SIG-M5 (cell line): ENCODE measurements around the gene AP2M1.

Experiments
- DNase-seq: peaks from one replicate; lab custom pipeline; 2025; lab: John Stamatoyannopoulos, UW

AP2M1 gene

GRCh38 chr3:184180165-184180564 lies 5.5 kb downstream of the AP2M1 start:
- DNase-seq, result no peak

- no peak for DNase-seq
These were observed 6.9 kb downstream of the AP2M1 start for GRCh38 chr3:184181596-184181995.

- DNase-seq, result no peak
These were observed 9.0 kb downstream of the AP2M1 start for GRCh38 chr3:184183679-184184078.

- no peak for DNase-seq
These were observed 10.0 kb downstream of the AP2M1 start for GRCh38 chr3:184184546-184185230.

GRCh38 chr3:184185461-184186183 lies 11.0 kb downstream of the AP2M1 start:
- peak; percentile 92 for DNase-seq

- no peak for DNase-seq
These were observed 11.7 kb downstream of the AP2M1 start, which contains the start of gene ABCF3 for GRCh38 chr3:184186184-184186901. Gene ABCF3 (plus strand): TSS chr3:184186199. CDS start chr3:184186208, 9 bp downstream.

GRCh38 chr3:184186902-184187207 lies 12.2 kb downstream of the AP2M1 start:
- DNase-seq, result no peak

GRCh38 chr3:184188080-184188479 lies 13.4 kb downstream of the AP2M1 start:
- DNase-seq, result no peak

- DNase-seq, result no peak
These were observed 14.8 kb downstream of the AP2M1 start for GRCh38 chr3:184189421-184189820.

- DNase-seq, result no peak
These were observed 18.2 kb downstream of the AP2M1 start for GRCh38 chr3:184192889-184193288.

- no peak for DNase-seq
These were observed 19.4 kb downstream of the AP2M1 start for GRCh38 chr3:184193991-184194539.

GRCh38 chr3:184196536-184196935 lies 21.9 kb downstream of the AP2M1 start:
- DNase-seq, result no peak

- no peak for DNase-seq
These were observed 23.9 kb downstream of the AP2M1 start for GRCh38 chr3:184198509-184198908.

GRCh38 chr3:184200825-184201224 lies 26.2 kb downstream of the AP2M1 start:
- DNase-seq, result no peak

- DNase-seq, result no peak
These were observed 28.9 kb downstream of the AP2M1 start for GRCh38 chr3:184203526-184203925.

GRCh38 chr3:184209146-184209923 lies 34.7 kb downstream of the AP2M1 start:
- no peak for DNase-seq

GRCh38 chr3:184211297-184211696 lies 36.6 kb downstream of the AP2M1 start:
- DNase-seq, result no peak

- no peak for DNase-seq
These were observed 37.1 kb downstream of the AP2M1 start for GRCh38 chr3:184211718-184212117.

- no peak for DNase-seq
These were observed 44.2 kb downstream of the AP2M1 start for GRCh38 chr3:184218814-184219213.

GRCh38 chr3:184222521-184222920 lies 47.9 kb downstream of the AP2M1 start:
- DNase-seq, result no peak

GRCh38 chr3:184223946-184224345 lies 49.3 kb downstream of the AP2M1 start:
- no peak for DNase-seq

- DNase-seq, result no peak
These were observed 52.9 kb downstream of the AP2M1 start for GRCh38 chr3:184227481-184227935.
